Cardiac fibroblast (primary cell): ENCODE measurements around the gene C7orf33.

Experiments
- DNase-seq, 2 donors: peaks; one replicate each; pipeline versions ENCODE4 v3.0.0 to v3.0.0-alpha.2; 2010; ENCODE audit warnings: low read depth in 2 of 2
- H3K4me3 ChIP-seq, 2 donors: replicated peaks in 1 of 2; 1 replicate in 1 of 2; 2 replicates in 1 of 2; pipeline ENCODE4 v1.5.1; 2011; ENCODE audit warnings: low read depth in 2 of 2, low read length in 2 of 2, mild to moderate bottlenecking in 2 of 2, moderate library complexity in 1 of 2
- TF ChIP-seq, protein P1 (sequence below): IDR thresholded peaks from one replicate; pipeline ENCODE4 v1.5.1; 2011; ENCODE audit warnings: low read depth, mild to moderate bottlenecking, low read length, inconsistent platforms

Gene C7orf33, protein sequence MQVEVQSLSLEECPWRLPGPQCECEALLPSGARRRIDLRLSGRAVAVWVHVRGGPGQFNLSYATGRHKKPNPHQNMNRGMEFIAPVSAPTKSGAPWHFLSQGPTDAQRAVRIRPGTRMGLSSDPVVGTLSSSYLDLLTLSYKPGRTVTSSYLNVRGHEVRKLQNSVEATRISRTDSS

DNA sequence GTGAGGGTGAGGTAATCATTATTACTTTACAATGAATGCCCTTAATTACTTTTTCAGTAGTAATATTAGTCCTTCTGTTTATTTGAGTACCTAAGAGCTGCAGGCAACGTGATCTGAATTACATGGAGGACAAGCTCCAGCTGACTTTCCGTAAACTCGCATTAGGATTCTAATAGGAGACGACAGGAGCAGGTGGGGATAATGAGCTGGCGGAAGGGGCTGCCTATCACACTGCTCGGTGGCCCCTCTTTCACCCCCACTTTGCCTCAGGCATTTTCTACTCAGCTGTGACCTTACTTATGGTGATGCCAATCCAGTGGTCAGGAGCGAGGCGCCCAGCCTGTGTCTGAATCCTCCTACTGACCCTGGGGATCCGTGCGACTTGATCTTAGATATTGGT lies at the start of gene C7orf33:
Gene C7orf33, plus strand, starts transcription at position 296 of the 400 bp plus-strand sequence. CDS start 160 bp downstream, outside the sequence.
- H3K4me3 ChIP-seq = no peak within 1 kb of the TSS
- TF ChIP-seq, protein P1, sequence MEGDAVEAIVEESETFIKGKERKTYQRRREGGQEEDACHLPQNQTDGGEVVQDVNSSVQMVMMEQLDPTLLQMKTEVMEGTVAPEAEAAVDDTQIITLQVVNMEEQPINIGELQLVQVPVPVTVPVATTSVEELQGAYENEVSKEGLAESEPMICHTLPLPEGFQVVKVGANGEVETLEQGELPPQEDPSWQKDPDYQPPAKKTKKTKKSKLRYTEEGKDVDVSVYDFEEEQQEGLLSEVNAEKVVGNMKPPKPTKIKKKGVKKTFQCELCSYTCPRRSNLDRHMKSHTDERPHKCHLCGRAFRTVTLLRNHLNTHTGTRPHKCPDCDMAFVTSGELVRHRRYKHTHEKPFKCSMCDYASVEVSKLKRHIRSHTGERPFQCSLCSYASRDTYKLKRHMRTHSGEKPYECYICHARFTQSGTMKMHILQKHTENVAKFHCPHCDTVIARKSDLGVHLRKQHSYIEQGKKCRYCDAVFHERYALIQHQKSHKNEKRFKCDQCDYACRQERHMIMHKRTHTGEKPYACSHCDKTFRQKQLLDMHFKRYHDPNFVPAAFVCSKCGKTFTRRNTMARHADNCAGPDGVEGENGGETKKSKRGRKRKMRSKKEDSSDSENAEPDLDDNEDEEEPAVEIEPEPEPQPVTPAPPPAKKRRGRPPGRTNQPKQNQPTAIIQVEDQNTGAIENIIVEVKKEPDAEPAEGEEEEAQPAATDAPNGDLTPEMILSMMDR = no peak
- no peak for DNase-seq

- TF ChIP-seq, protein P1 = no peak
- no peak for DNase-seq
- H3K4me3 ChIP-seq = no peak overlapping the region
Measured at GRCh38 chr7:148541891-148542504, 48.6 kb upstream of the C7orf33 start.

GRCh38 chr7:148543302-148543701 lies 47.3 kb upstream of the C7orf33 start:
- no peak for DNase-seq
- H3K4me3 ChIP-seq = no peak overlapping the region
- TF ChIP-seq, protein P1 = no peak

DNA sequence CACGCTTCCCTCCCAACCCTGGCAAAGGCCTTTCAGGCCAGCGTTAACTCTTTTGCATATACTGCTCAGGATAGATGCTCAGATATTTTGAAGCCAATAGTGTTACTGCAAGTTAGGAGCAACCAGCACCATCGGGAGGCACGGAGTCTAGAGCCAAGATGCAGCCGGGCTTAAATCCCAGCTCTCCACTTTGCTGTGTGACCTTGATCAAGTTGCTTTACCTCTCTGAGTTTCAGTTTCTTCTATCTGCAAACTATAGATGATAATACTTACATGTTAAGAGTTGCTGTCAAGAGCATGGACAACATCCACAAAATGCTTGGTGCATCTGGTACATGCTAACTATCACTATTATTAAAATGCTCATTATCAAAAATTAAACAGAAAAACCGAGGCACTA lies 45.4 kb upstream of the C7orf33 start:
- H3K4me3 ChIP-seq = no peak overlapping the region
- no peak for DNase-seq
- TF ChIP-seq, protein P1 = no peak

GRCh38 chr7:148545932-148546331 lies 44.6 kb upstream of the C7orf33 start:
- TF ChIP-seq, protein P1 = no peak
- no peak overlapping the region for H3K4me3 ChIP-seq
- no peak for DNase-seq

GRCh38 chr7:148546857-148547256 lies 43.7 kb upstream of the C7orf33 start:
- TF ChIP-seq, protein P1 = no peak

More at GRCh38 chr7:148546857-148547256, 43.7 kb upstream of the C7orf33 start:
- H3K4me3 ChIP-seq = no peak overlapping the region
- DNase-seq = no peak
